Stimulated activated CD4-positive, alpha-beta T cell treated with anti-CD3 and anti-CD28 coated beads, TNF-alpha, amount 100 ng/mL, for 1 hour (primary cell): Measurements from ENCODE around the gene LCLAT1.

Source experiments
- DNase-seq, 3 donors: peaks; one replicate each; pipeline ENCODE4 v3.0.0-alpha.2; 2020; ENCODE audit warnings: low read depth in 3 of 3, low spot score in 1 of 3

Gene LCLAT1

GRCh38 chr2:30690126-30690561, 243.1 kb downstream of the LCLAT1 start:
- no peak for DNase-seq

- DNase-seq: no peak
These were observed 244.3 kb downstream of the LCLAT1 start for GRCh38 chr2:30691091-30691947.

GRCh38 chr2:30691948-30692828, 245.1 kb downstream of the LCLAT1 start:
- DNase-seq: no peak

- no peak for DNase-seq
These were observed 245.8 kb downstream of the LCLAT1 start for GRCh38 chr2:30692829-30693275.
